NCI-H526 (cell line): ENCODE data around the gene FSTL1.
"Not testable (repeated sequence)": the region's sequence is repeated elsewhere in the genome, so short reads cannot be mapped to it uniquely, and the experiment has no call there.

ENCODE experiments used
- DNase-seq, 2 experiments: peaks; one replicate each; lab custom pipeline; 2025; lab: John Stamatoyannopoulos, UW

Gene FSTL1

GRCh38 chr3:120417272-120417911 lies 33.4 kb downstream of the FSTL1 start:
- DNase-seq, result peak; percentile 94 to 96

DNA sequence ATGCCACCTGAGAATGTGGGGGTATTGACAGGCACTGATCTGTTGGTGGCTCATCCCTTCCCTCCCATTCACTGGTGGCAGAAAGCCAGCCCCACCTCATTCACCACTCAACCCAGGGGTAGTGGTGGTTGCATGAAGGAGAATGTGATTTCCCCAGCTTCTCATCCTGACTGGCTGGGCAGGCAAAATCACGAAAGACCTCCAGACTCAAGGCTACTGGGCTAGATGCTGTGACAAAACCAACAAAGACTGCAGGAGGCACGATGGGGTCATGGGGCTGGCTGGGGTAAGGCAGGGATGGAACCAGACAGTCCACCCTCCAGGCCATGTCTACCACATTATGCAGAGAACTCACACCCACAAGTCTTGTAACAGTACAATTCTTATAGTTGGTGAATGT lies 33.9 kb downstream of the FSTL1 start:
- DNase-seq, result no peak

DNA sequence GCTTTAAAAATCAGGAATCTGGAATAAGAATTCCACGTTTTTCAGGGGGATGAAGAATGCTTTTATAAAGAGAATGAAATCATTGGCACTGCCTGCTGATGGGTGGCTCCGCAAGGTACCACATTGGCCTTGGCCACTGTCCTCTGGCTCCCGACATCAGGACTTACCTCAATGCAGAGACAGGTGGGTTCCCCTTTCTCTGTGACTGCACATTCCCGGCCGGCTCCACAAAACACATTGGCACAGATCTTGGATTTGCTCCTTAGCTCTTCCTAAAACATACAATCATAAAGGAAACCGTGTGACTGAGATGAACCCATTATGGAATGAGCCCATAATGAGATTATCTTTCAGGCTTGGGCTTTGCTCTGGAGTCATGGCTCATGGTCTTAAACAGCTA lies 35.0 kb downstream of the FSTL1 start:
- no peak for DNase-seq

DNA sequence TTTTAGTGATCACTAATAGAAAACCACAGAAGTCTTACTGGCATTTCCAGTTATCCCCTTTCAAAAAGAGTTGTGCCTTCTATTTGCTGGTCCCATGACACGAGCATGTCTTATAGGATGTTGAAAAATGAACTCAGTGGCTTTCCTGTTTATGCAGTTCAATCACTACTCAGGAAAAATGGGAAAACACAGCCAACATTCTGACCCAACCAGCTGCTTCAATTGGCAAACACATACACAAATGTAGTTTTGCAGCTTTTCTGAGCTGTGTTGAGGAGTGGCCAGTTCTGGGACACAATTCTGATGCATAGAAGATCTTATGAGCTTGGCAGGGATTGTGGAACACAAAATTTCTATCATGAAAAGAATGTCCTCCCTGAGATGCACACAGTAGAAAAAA lies 40.3 kb downstream of the FSTL1 start:
- no peak for DNase-seq

DNA sequence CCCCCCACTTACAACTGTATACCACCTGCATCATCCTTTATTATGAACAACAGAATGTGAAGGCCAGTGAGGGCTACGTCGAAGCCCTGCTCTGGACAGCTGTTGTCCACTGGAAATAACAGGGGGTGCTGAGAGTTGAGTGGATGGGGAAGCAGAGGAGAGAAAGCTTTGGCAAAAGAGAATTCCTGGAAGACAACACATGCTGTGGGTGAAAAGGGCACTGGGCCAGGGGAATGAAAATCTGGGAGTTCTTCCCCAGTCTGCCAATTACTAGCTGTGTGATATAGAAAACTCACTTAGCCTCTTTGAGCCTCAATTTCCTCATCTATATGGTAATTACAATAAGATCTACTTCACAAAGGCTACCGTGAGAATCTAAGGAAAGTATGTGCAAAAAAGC lies 40.7 kb downstream of the FSTL1 start:
- no peak for DNase-seq

DNA sequence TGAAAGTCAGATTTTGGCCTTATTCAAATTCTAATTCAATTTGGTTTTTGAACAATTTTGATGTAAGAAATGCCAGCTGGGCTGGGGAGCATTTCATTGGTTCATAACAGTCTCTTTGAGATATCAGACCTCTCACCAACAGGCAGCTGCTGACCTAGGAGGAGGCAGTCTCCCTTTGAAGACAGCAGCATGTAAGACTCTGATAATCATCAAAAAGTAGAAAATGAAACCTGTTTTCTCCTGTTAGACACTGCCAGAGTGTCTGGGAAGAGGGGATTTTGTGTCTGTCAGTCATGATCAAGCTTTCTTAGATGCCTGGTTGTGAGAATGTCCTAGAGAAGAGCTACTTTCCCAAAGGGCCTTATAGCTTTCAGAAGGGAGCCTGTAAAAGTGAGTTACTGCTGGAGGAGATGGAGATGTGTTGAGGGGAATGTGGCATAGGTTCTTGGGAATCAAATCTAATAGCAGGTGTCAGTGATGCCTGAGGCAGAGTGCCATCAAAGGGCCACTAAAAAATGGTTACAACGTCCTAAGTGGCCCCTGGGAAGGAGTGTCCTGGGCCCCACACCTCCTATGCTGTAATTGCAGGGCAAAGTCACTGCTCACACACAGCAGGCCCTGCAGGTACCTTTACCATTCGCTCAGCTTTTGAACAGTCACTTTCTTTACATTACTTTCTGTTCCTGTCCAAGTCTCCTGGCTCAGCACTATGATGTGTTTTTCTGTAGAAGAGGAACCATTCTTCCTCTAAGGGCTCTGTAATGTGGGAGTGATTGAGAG lies 43.1 kb downstream of the FSTL1 start:
- no peak for DNase-seq

DNA sequence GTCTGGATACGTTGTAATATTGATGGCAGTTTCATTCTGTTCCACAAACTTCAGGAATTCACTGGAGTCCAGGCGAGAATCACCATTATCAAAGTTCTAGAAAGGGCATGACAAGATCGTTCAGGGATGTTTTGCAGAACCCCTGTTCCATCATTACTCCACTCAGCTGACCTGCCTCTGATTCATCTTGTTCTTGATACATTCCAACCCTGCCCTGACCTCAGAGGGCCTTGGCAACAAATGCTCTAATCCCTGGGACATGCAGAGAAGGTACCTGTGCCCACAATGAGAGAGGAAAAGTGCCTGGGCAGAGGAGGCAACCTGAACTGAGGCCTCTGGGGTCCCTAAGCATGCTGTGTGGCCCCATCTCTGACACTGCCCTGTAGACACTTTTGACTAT lies 45.9 kb downstream of the FSTL1 start:
- no peak for DNase-seq

DNA sequence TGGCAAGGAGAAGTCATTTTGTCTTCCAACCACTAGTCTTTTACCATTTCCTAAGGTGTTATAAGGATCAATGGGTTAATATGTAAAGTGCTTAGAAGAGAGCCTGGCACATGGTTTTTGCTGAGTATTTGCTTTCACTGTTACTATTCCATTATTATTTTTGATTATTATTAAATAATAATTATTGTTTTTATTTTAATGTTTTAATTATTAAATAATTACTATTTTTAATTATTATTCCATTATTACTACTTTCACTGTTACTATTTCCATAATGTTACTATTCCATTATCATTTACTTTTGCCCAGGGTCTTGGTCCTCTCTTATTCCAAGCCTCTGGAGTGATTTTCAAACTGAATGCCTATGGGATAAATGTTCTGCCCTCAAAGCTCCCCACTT lies 48.5 kb downstream of the FSTL1 start:
- no peak for DNase-seq

- peak; percentile 83 to 85 for DNase-seq
Observed at GRCh38 chr3:120399372-120399771, 51.4 kb downstream of the FSTL1 start.

DNA sequence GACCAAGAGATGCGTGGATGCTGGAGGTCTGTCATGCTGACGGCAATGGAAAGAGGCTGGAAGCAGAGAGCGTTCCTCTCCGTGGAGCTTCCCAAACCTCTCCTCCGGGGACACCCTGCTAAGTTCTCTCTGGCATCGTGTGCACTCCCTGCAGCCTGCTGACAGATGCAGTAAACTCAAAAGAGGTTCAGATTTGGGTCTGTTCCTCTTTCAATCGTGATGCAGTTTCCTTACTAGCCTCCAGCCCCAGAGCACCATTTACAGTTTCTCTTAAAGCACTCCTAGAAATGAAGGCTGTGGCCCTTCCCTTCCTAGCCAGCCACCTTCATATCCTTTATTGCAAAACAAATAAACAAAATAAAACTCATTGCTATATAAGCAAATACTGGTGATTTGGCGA lies 54.3 kb downstream of the FSTL1 start:
- DNase-seq, result no peak

- no peak for DNase-seq
Observed at GRCh38 chr3:120394347-120394746, 56.4 kb downstream of the FSTL1 start.

DNA sequence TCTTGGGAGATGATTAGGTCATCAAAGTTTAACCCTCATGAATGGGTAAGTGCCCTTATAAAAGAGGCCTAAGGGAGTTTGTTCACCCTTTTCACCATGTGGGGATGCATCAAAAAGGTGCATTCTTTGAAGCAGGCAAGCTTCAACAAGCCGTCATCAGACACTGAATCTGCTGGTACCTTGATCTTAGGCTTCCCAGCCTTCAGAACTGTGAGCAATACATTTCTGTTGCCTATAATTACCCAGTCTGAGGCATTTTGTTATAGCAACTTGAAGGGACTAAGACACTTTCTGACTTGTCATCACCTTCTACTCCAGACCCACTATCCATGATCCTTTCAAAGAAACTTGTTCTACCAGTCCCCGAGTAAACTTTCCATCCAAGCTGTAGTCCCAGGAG lies 57.0 kb downstream of the FSTL1 start:
- DNase-seq, result no peak

DNA sequence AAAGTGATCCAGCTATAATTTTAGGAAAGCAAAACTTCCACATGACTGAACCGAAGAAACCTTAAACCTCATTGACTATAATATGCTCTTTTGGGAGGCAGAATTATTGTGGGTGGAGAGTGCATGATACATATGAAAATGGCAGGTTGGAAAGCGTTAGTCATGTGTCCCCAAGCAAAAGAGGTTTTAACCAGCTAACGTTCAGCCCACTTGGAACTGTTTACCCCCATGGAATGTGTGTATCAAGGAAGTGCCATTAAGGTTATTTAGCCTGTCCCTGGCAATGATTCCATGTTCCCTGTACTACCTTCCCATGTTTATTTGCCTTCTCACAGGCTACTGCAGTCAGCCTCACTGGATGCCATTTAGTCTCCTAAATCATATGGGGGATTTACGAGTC lies 57.5 kb downstream of the FSTL1 start:
- no peak for DNase-seq

- DNase-seq, result no peak
Observed at GRCh38 chr3:120382941-120383447, 67.8 kb downstream of the FSTL1 start.

- no peak for DNase-seq
Observed at GRCh38 chr3:120381503-120381902, 69.3 kb downstream of the FSTL1 start.

GRCh38 chr3:120377948-120378347 lies 72.8 kb downstream of the FSTL1 start:
- not testable (repeated sequence) for DNase-seq

GRCh38 chr3:120370463-120370862 lies 80.3 kb downstream of the FSTL1 start:
- peak in 1 of 2 experiments; percentile 3 for DNase-seq

DNA sequence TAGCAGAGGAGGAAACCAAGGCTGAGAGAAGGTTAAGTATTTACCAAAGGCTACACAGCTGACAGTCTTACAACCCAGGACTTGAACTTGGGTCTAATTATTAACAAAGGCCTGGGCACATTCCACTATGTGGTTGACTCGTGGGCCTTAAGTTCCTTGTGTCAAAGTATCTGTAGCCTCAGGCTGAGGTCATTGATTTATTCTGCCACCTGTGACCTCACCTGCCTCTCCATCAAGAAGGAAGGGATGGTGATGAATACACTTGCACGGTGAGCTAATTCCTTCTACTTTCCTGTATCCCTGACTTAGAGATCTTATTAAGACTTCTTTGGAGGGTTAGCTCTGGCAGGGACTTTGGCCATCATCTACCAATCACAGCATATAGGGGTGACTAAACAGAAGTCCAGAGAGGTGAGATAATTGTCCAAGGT lies 81.7 kb downstream of the FSTL1 start:
- DNase-seq, result no peak

DNA sequence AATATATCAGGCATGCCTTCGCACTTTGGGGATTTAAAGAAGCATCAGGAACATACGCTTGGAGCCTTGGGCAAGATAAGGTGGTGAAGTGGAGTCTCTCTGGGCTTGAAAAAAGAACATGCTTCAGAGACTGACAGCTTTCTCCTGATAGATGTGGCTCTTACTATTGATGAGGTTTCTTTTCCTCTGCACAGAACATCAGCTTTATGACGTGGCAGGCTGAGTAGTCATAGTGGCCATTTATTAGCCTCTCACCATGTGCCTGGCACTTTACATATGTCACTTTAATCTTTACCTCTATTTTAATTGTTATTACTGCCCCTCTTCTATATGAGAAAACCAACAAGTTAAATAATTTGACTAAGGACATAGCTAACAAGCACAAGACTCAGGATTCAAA lies 82.6 kb downstream of the FSTL1 start:
- DNase-seq, result no peak

DNA sequence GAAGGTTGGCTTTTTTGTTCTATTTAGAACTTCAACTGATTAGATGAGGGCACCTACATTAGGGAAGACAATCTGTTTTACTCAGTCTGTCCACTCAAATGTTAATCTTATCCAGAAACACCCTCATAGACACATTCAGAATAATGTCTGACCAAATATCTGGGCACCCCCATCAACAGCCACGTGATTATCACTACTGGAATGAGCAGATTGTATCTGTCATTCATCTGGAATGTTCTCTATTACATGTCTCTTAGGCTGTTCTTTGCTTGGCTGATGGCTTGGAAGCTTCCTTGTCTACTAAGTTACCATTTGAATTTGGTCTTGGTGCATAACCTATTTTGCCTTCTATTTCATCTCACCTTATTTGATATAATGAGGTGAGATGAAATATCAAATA lies 86.0 kb downstream of the FSTL1 start:
- DNase-seq, result no peak

DNA sequence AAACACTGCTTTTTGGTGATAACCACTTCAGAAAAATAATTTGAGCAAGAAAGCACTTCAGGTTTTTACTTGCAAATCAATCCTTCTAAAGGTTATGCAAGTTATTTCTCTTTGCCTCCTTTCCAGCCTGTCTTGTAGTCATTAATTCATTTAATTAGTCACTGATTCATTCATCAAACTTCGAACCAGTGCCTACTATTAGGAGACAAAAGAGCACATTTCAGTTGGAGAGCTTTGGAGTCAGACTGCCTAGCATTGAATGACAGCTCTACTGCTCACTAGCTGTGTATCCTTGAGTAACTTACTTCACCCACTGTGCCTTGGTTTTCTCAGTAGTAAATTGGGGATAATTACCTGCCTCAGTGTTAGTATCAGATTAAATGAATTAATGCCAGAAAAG lies 86.7 kb downstream of the FSTL1 start:
- DNase-seq, result no peak

GRCh38 chr3:120357807-120358206 lies 93.0 kb downstream of the FSTL1 start:
- no peak for DNase-seq

DNA sequence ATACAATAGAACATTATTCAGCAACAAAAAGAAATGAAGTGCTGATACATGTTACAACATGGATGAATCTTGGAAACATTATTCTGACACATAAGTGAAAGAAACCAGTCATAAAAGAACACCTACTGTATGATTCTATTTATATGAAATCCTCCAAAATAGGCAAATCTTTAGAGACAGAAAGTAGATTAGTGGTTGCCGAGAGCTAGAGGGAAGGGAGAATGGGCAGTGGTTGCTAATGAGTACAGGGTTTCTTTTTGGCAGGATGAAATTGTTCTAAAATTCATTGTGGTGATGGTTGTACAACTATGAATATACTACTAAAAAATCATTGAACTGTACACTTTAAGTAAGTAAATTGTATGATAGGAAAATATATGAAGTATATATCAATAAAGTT lies 95.3 kb downstream of the FSTL1 start:
- no peak for DNase-seq

- DNase-seq, result no peak
Observed at GRCh38 chr3:120353463-120353862, 97.3 kb downstream of the FSTL1 start.
